Large intestine (tissue), 3 donors: ENCODE measurements around the gene SEC14L5. TPM values are rescaled to one million over a fixed set of nuclear protein-coding genes. Genes with fewer than 3 reads are reported as not detected.

Experiments used
- DNase-seq, 2 donors: peaks; one replicate each; pipeline versions ENCODE4 v3.0.0 to v3.0.0-alpha.2; 2013
- H3K27ac ChIP-seq: one replicate; pipeline ENCODE4 v1.5.1; 2013; ENCODE audit warnings: low read length
- H3K27me3 ChIP-seq: 2 replicates; pipeline ENCODE4 v1.6.1; 2013; ENCODE audit warnings: low read length; ENCODE audit not compliant: control insufficient read depth, insufficient read depth
- H3K36me3 ChIP-seq: 2 replicates; pipeline ENCODE4 v1.6.1; 2013; ENCODE audit warnings: low read length; ENCODE audit not compliant: control insufficient read depth, insufficient read depth
- H3K4me1 ChIP-seq: one replicate; pipeline ENCODE4 v1.6.1; 2013; ENCODE audit warnings: low read length; ENCODE audit not compliant: control insufficient read depth, insufficient read depth
- H3K4me3 ChIP-seq: one replicate; pipeline ENCODE4 v1.5.1; 2013; ENCODE audit warnings: low read length
- H3K9me3 ChIP-seq: one replicate; pipeline ENCODE4 v1.6.1; 2013; ENCODE audit warnings: mild to moderate bottlenecking, low read depth, low read length, moderate library complexity; ENCODE audit not compliant: control insufficient read depth
- WGBS: methylation state at CpG from one replicate; pipeline ENCODE4 v1.1.5; 2013; ENCODE audit warnings: low lambda C conversion rate; ENCODE audit not compliant: insufficient coverage; 5-methylcytosine and 5-hydroxymethylcytosine counted together
- polyA plus RNA-seq: library from polyadenylated mRNA; unstranded; fragments of 120-200 nt; gene quantifications from one replicate; pipeline ENCODE4 v1.2.1, GENCODE V29; 2013

Gene SEC14L5
- polyA plus RNA-seq, 1 donor: 0.24 TPM

GRCh38 chr16:4984174-4984990 is 26.3 kb downstream of the SEC14L5 start:
- H3K9me3 ChIP-seq: peaks cover 6% of the 10 kb centered on the region
- no peaks in the 10 kb centered on the region for H3K36me3 ChIP-seq
- no peaks in the 10 kb centered on the region for H3K4me1 ChIP-seq
- WGBS: 80% methylated on average over 2 of the region's 5 CpGs
- no peak overlapping the region for H3K27ac ChIP-seq
- no peak overlapping the region for H3K4me3 ChIP-seq
- DNase-seq: no peak
- peaks cover 28% of the 10 kb centered on the region for H3K27me3 ChIP-seq

DNA sequence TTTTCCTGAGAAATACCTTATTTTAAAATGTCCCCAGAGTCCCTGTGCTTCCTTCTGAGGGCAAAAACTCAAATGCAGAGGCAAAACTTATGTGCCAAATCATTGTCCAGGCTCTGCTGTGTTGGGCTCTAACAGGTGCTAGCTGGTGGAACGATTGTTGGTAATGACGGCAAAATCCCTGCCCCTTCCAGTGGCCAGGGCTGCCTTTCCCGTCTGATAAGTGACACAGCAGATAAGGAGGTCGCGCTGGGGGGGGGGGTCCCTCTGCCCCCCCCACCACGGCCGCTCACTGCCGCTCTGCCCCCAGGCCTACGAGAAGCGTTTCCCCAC is 29.1 kb downstream of the SEC14L5 start:
- Histone ChIP-seq H3K9me3 (peaks cover 9% of the 10 kb centered on the region), H3K27ac (no peak overlapping the region), H3K4me1 (no peaks in the 10 kb centered on the region), H3K36me3 (no peaks in the 10 kb centered on the region), H3K4me3 (no peak overlapping the region), H3K27me3 (peaks cover 32% of the 10 kb centered on the region)
- no CpG with 5 or more reads among the region's 10 CpGs for WGBS
- no peak for DNase-seq

GRCh38 chr16:4987580-4988374 is 29.6 kb downstream of the SEC14L5 start:
- no peak for DNase-seq
- H3K36me3 ChIP-seq: no peaks in the 10 kb centered on the region
- no peaks in the 10 kb centered on the region for H3K4me1 ChIP-seq
- WGBS: no CpG with 5 or more reads among the region's 60 CpGs
- H3K4me3 ChIP-seq: no peak overlapping the region
- peaks cover 29% of the 10 kb centered on the region for H3K27me3 ChIP-seq
- H3K27ac ChIP-seq: no peak overlapping the region
- peaks cover 9% of the 10 kb centered on the region for H3K9me3 ChIP-seq

DNA sequence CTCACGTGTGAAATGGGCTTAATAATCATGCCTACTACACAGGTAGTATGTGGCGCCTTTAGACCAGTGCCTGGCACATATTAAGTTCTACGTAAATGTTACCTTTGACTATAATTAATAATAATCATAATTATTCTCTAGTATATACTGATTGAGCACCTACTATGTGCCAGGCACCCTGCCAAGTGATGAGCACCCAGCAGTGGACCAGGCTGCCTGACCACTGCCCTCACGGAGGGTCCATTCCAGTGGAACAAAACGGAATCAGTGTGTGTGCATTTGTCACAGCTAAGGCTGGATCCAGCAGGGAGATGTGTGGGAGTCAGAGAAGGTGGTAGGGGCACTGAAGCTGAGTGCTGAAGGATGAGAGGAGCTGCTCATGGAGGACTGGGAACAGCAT is 30.5 kb downstream of the SEC14L5 start:
- Histone ChIP-seq H3K27ac (no peak overlapping the region), H3K4me1 (no peaks in the 10 kb centered on the region), H3K27me3 (peaks cover 29% of the 10 kb centered on the region), H3K36me3 (no peaks in the 10 kb centered on the region), H3K9me3 (peaks cover 9% of the 10 kb centered on the region), H3K4me3 (no peak overlapping the region)
- DNase-seq: no peak
- 100% methylated on average over 1 of the region's 5 CpGs for WGBS

GRCh38 chr16:4989391-4990006 is 31.4 kb downstream of the SEC14L5 start:
- Histone ChIP-seq H3K27me3 (peaks cover 29% of the 10 kb centered on the region), H3K4me3 (no peak overlapping the region), H3K4me1 (no peaks in the 10 kb centered on the region), H3K27ac (no peak overlapping the region), H3K9me3 (peaks cover 9% of the 10 kb centered on the region), H3K36me3 (no peaks in the 10 kb centered on the region)
- no peak for DNase-seq
- WGBS: no CpG with 5 or more reads among the region's 9 CpGs

GRCh38 chr16:4990415-4990814 is 32.3 kb downstream of the SEC14L5 start:
- Histone ChIP-seq H3K9me3 (peaks cover 9% of the 10 kb centered on the region), H3K27me3 (peaks cover 29% of the 10 kb centered on the region), H3K4me1 (no peaks in the 10 kb centered on the region), H3K27ac (no peak overlapping the region), H3K36me3 (no peaks in the 10 kb centered on the region), H3K4me3 (no peak overlapping the region)
- WGBS: no CpG with 5 or more reads among the region's 8 CpGs
- DNase-seq: no peak

DNA sequence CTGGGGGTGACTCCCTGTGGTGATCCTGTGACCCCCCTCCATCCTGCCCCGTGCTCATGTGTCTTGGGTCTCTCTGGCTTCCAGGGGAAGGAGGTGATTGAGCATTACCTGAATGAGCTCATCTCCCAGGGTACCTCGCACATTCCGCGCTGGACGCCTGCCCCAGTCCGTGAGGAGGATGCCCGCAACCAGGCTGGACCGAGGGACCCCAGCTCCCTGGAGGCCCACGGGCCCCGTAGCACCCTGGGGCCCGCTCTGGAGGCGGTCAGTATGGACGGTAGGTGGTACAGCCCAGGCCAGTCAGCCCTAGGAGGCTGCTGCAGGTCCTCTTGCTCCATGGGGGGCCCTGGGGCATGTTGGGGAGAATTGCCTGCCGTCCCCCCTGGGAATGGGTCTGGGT is 33.6 kb downstream of the SEC14L5 start:
- H3K4me1 ChIP-seq: no peaks in the 10 kb centered on the region
- H3K27ac ChIP-seq: no peak overlapping the region
- no CpG with 5 or more reads among the region's 14 CpGs for WGBS
- peaks cover 29% of the 10 kb centered on the region for H3K27me3 ChIP-seq
- H3K9me3 ChIP-seq: peaks cover 9% of the 10 kb centered on the region
- H3K36me3 ChIP-seq: no peaks in the 10 kb centered on the region
- no peak overlapping the region for H3K4me3 ChIP-seq
- no peak for DNase-seq

DNA sequence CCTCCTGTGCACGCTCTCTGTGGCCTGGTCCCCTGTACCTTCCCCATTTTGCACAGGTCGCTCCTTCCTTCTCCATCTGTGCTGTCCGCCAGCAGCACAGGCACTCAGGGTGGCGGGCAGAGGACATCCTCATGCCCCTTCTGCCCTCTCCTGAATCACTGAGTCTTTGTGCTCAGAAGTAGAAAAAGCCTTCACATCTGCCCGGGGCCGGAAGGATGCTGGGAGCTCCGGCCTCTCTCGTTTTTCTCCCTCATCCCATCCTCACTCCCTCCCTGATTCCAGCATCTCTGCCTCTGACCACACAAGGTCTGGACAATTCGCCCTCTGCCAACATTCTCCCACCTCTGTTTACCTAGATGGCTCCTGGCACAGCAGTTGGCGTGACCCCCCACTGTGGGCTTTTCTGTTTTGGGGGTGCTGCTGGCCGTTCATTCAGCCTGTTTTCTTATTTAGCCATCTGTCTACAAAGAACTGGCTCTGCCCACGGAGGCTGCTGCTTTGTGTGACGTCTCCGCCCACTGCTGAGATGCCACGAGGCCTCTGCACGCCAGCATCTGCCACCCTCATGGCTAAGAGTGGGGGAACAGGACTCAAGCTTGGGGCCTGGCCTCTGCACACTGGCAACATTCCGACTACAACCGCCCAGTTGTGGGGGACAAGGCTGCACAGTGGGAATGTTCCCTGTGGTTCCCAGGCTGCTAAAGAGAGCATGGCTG is 36.7 kb downstream of the SEC14L5 start:
- Histone ChIP-seq H3K9me3 (peaks cover 2% of the 10 kb centered on the region), H3K4me1 (no peaks in the 10 kb centered on the region), H3K27me3 (no peaks in the 10 kb centered on the region), H3K27ac (no peak overlapping the region), H3K36me3 (no peaks in the 10 kb centered on the region), H3K4me3 (no peak overlapping the region)
- DNase-seq: no peak
- WGBS: no CpG with 5 or more reads among the region's 18 CpGs

DNA sequence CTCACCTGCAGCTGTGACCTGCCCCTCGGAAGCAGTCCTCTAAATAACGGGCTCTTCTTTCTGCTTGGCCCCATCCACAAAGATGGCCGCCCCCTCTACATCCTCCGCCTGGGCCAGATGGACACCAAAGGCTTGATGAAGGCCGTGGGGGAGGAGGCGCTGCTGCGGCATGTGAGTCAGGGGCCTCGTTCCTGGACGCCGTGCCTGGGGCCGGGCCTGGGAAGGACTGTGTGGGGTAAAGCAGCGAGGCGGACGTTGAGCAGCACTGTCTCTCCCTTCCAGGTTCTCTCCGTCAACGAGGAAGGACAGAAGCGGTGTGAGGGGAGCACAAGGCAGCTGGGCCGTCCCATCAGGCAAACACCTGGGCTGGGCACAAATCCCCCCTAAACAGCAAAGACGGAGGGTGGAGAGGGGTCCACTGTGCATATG is 42.5 kb downstream of the SEC14L5 start:
- DNase-seq: no peak
- no peaks in the 10 kb centered on the region for H3K4me1 ChIP-seq
- no peaks in the 10 kb centered on the region for H3K36me3 ChIP-seq
- no peaks in the 10 kb centered on the region for H3K27me3 ChIP-seq
- H3K9me3 ChIP-seq: no peaks in the 10 kb centered on the region
- no CpG with 5 or more reads among the region's 19 CpGs for WGBS
- H3K27ac ChIP-seq: no peak overlapping the region
- H3K4me3 ChIP-seq: no peak overlapping the region

GRCh38 chr16:5001571-5001970 is 43.4 kb downstream of the SEC14L5 start:
- Histone ChIP-seq H3K4me1 (no peaks in the 10 kb centered on the region), H3K36me3 (no peaks in the 10 kb centered on the region), H3K9me3 (no peaks in the 10 kb centered on the region), H3K27me3 (no peaks in the 10 kb centered on the region), H3K27ac (no peak overlapping the region), H3K4me3 (no peak overlapping the region)
- DNase-seq: no peak
- WGBS: no CpG with 5 or more reads among the region's 7 CpGs
